ENCODE measurements around the gene RPS16. TPM values are rescaled to one million over a fixed set of nuclear protein-coding genes. Genes with fewer than 3 reads are reported as not detected.
A peak's percentile ranks its signal among the peaks of the same experiment; 100 is the strongest.

Gene RPS16
- total RNA-seq, 1 donor from 2014 or later, result 87.2 TPM

- peak; percentile 59 for DNase-seq (ENCODE audit: low spot score)
Observed at GRCh38 chr19:39407660-39408391, 27.9 kb downstream of the RPS16 start.

GRCh38 chr19:39407410-39407659 is 28.4 kb downstream of the RPS16 start:
- DNase-seq (ENCODE audit: low spot score), result no peak

GRCh38 chr19:39406656-39407409 is 28.9 kb downstream of the RPS16 start, which contains the start of gene ZFP36:
ZFP36 (plus strand) TSS chr19:39406847; CDS start chr19:39406905, 58 bp downstream.
- DNase-seq (ENCODE audit: low spot score), result peak; percentile 85

GRCh38 chr19:39405958-39406655 is 29.6 kb downstream of the RPS16 start:
- DNase-seq (ENCODE audit: low spot score), result no peak

- no peak for DNase-seq (ENCODE audit: low spot score)
Observed at GRCh38 chr19:39405261-39405957, 30.3 kb downstream of the RPS16 start.

GRCh38 chr19:39403331-39404312 is 32.1 kb downstream of the RPS16 start:
- peak; percentile 98 for DNase-seq (ENCODE audit: low spot score)

GRCh38 chr19:39402346-39403300 is 33.1 kb downstream of the RPS16 start:
- peak; percentile 93 for DNase-seq (ENCODE audit: low spot score)

- no peak for DNase-seq (ENCODE audit: low spot score)
Observed at GRCh38 chr19:39401549-39402345, 34.0 kb downstream of the RPS16 start.

- DNase-seq (ENCODE audit: low spot score), result no peak
Observed at GRCh38 chr19:39401070-39401548, 34.6 kb downstream of the RPS16 start.

GRCh38 chr19:39400061-39400460 is 35.7 kb downstream of the RPS16 start:
- DNase-seq (ENCODE audit: low spot score), result no peak

- no peak for DNase-seq (ENCODE audit: low spot score)
Observed at GRCh38 chr19:39399668-39400050, 36.1 kb downstream of the RPS16 start.

GRCh38 chr19:39398297-39398864 is 37.4 kb downstream of the RPS16 start:
- peak; percentile 69 for DNase-seq (ENCODE audit: low spot score)

GRCh38 chr19:39397360-39398296 is 38.1 kb downstream of the RPS16 start:
- peak; percentile 86 for DNase-seq (ENCODE audit: low spot score)

- peak; percentile 100 for DNase-seq (ENCODE audit: low spot score)
Observed at GRCh38 chr19:39390751-39391437, 44.9 kb downstream of the RPS16 start, which contains the start of the genes MED29 and PAF1. MED29 (plus strand) TSS chr19:39391378; CDS start chr19:39391423, 45 bp downstream. PAF1 (minus strand) TSS chr19:39391106; CDS start chr19:39390864, 242 bp downstream.

GRCh38 chr19:39390451-39390750 is 45.3 kb downstream of the RPS16 start:
- DNase-seq (ENCODE audit: low spot score), result no peak

- no peak for DNase-seq (ENCODE audit: low spot score)
Observed at GRCh38 chr19:39389631-39390414, 45.9 kb downstream of the RPS16 start.

All from umbilical cord (tissue), 2 donors.